ENCODE data around the gene ADM5.

Gene ADM5

GRCh38 chr19:49645995-49646394, 43.4 kb upstream of the ADM5 start:
- no peak for TF ChIP-seq CTCF (IDR thresholded peaks at IDR 0.05)
- no peak overlapping the region for H3K27ac ChIP-seq
- DNase-seq (ENCODE audit: low spot score): no peak
- H3K4me3 ChIP-seq: no peak overlapping the region

- TF ChIP-seq CTCF (IDR thresholded peaks at IDR 0.05): no peak
- DNase-seq (ENCODE audit: low spot score): no peak
- Histone ChIP-seq H3K4me3 (no peak overlapping the region), H3K27ac (no peak overlapping the region)
Observed at GRCh38 chr19:49646586-49646985, 42.8 kb upstream of the ADM5 start.

GRCh38 chr19:49651029-49651819, 38.2 kb upstream of the ADM5 start:
- DNase-seq (ENCODE audit: low spot score): no peak
- Histone ChIP-seq H3K27ac (no peak overlapping the region), H3K4me3 (no peak overlapping the region)
- TF ChIP-seq CTCF (IDR thresholded peaks at IDR 0.05): no peak

- no peak for TF ChIP-seq CTCF (IDR thresholded peaks at IDR 0.05)
- DNase-seq (ENCODE audit: low spot score): no peak
- no peak overlapping the region for H3K27ac ChIP-seq
- no peak overlapping the region for H3K4me3 ChIP-seq
Observed at GRCh38 chr19:49651820-49652550, 37.4 kb upstream of the ADM5 start.

GRCh38 chr19:49652551-49653465, 36.6 kb upstream of the ADM5 start:
- Histone ChIP-seq H3K4me3 (no peak overlapping the region), H3K27ac (no peak overlapping the region)
- no peak for TF ChIP-seq CTCF (IDR thresholded peaks at IDR 0.05)
- no peak for DNase-seq (ENCODE audit: low spot score)

GRCh38 chr19:49653466-49653806, 36.0 kb upstream of the ADM5 start:
- no peak for DNase-seq (ENCODE audit: low spot score)
- no peak for TF ChIP-seq CTCF (IDR thresholded peaks at IDR 0.05)
- no peak overlapping the region for H3K4me3 ChIP-seq
- H3K27ac ChIP-seq: no peak overlapping the region
